Liver (tissue), 9 donors: ENCODE data around the gene ZNF57. TPM values are rescaled to one million over a fixed set of nuclear protein-coding genes. Genes with fewer than 3 reads are reported as not detected.
"Not testable (repeated sequence)": the region's sequence is repeated elsewhere in the genome, so short reads cannot be mapped to it uniquely, and the experiment has no call there.

Source experiments
- DNase-seq: peaks from one replicate; pipeline ENCODE4 v3.0.0-alpha.2; 2017; ENCODE audit warnings: low spot score
- H3K27ac ChIP-seq, 2 donors: one replicate each; pipeline ENCODE4 v1.7.0; 2013; ENCODE audit warnings: inconsistent platforms in 2 of 2, low read length in 2 of 2, control low read depth in 1 of 2, low read depth in 1 of 2, mild to moderate bottlenecking in 1 of 2
- H3K27me3 ChIP-seq, 4 donors: one replicate each; pipeline versions ENCODE4 v1.6.1 to v1.7.0; 2013; ENCODE audit warnings: low read length in 3 of 4, inconsistent platforms in 1 of 4, mild to moderate bottlenecking in 1 of 4, moderate library complexity in 1 of 4; ENCODE audit not compliant: control insufficient read depth in 4 of 4, insufficient read depth in 4 of 4
- H3K36me3 ChIP-seq, 4 donors: one replicate each; pipeline versions ENCODE4 v1.6.1 to v1.7.0; 2013; ENCODE audit warnings: low read length in 3 of 4, mild to moderate bottlenecking in 3 of 4, low read depth in 1 of 4, moderate library complexity in 1 of 4; ENCODE audit not compliant: control insufficient read depth in 4 of 4, insufficient read depth in 3 of 4
- H3K4me1 ChIP-seq, 4 donors: one replicate each; pipeline versions ENCODE4 v1.6.1 to v1.7.0; 2013; ENCODE audit warnings: low read length in 3 of 4, mild to moderate bottlenecking in 3 of 4, moderate library complexity in 1 of 4; ENCODE audit not compliant: control insufficient read depth in 4 of 4, insufficient read depth in 4 of 4
- H3K4me3 ChIP-seq, 3 donors: one replicate each; pipeline versions ENCODE4 v1.6.1 to v1.7.0; 2013; ENCODE audit warnings: low read length in 3 of 3, control low read depth in 1 of 3, low read depth in 1 of 3, mild to moderate bottlenecking in 1 of 3
- H3K9ac ChIP-seq, 2 donors: one replicate each; pipeline ENCODE4 v1.7.0; 2013; ENCODE audit warnings: low read length in 2 of 2, mild to moderate bottlenecking in 2 of 2, moderate library complexity in 2 of 2, control low read depth in 1 of 2, low read depth in 1 of 2
- H3K9me3 ChIP-seq, 4 donors: one replicate each; pipeline versions ENCODE4 v1.6.1 to v1.7.0; 2013; ENCODE audit warnings: low read length in 3 of 4; ENCODE audit not compliant: control insufficient read depth in 4 of 4
- CTCF ChIP-seq: fragments of 150-350 bp; IDR thresholded peaks from 2 replicates; pipeline ENCODE4 v1.5.1; 2017; ENCODE audit warnings: improper control_type of control experiment, low read depth, low read length; ENCODE audit not compliant: missing input control
- EGR1 ChIP-seq, 2 donors: IDR thresholded peaks; 2 replicates each; pipeline ENCODE4 v1.6.1; 2016 to 2018; ENCODE audit warnings: antibody characterized with exemption in 2 of 2, low read depth in 2 of 2
- FOXA1 ChIP-seq: IDR thresholded peaks from 2 replicates; pipeline ENCODE4 v1.6.1; 2016; ENCODE audit warnings: antibody characterized with exemption
- FOXA2 ChIP-seq: IDR thresholded peaks from 2 replicates; pipeline ENCODE4 v1.6.1; 2016; ENCODE audit warnings: antibody characterized with exemption
- GABPA ChIP-seq, 2 donors: IDR thresholded peaks in 1 of 2; conservative IDR thresholded peaks in 1 of 2; 2 replicates each; pipeline ENCODE4 v1.6.1; 2016; ENCODE audit warnings: antibody characterized with exemption in 2 of 2, mild to moderate bottlenecking in 1 of 2, moderate library complexity in 1 of 2
- HNF4A ChIP-seq, 2 donors: conservative IDR thresholded peaks; 2 replicates each; pipeline ENCODE4 v1.6.1; 2016; ENCODE audit warnings: antibody characterized with exemption in 2 of 2, mild to moderate bottlenecking in 2 of 2
- RAD21 ChIP-seq, 2 donors: IDR thresholded peaks; 2 replicates each; pipeline ENCODE4 v1.6.1; 2016; ENCODE audit warnings: antibody characterized with exemption in 2 of 2, mild to moderate bottlenecking in 2 of 2
- REST ChIP-seq: IDR thresholded peaks from 2 replicates; pipeline ENCODE4 v1.6.1; 2016; ENCODE audit warnings: antibody characterized with exemption, mild to moderate bottlenecking
- RXRA ChIP-seq, 2 donors: IDR thresholded peaks; 2 replicates each; pipeline ENCODE4 v1.6.1; 2017 to 2018; ENCODE audit warnings: antibody characterized with exemption in 2 of 2, mild to moderate bottlenecking in 1 of 2
- SP1 ChIP-seq: IDR thresholded peaks from 2 replicates; pipeline ENCODE4 v1.6.1; 2018; ENCODE audit warnings: antibody characterized with exemption, mild to moderate bottlenecking
- TAF1 ChIP-seq: conservative IDR thresholded peaks from 2 replicates; pipeline ENCODE4 v1.6.1; 2016; ENCODE audit warnings: antibody characterized with exemption, mild to moderate bottlenecking
- YY1 ChIP-seq: IDR thresholded peaks from 2 replicates; pipeline ENCODE4 v1.6.1; 2016; ENCODE audit warnings: antibody characterized with exemption, mild to moderate bottlenecking
- WGBS: extraction: QIAGEN DNeasy Blood & Tissue Kit; methylation state at CpG from one replicate; pipeline ENCODE4 v1.1.7; 2013; 5-methylcytosine and 5-hydroxymethylcytosine counted together
- polyA plus RNA-seq, 2 donors: library from polyadenylated mRNA; stranded (reverse) in 1 of 2; unstranded in 1 of 2; fragments of 200-250 nt in 1 of 2; fragments of >200 nt in 1 of 2; fragmentation: Nextera tagmentation in 1 of 2; extraction: Ambion mirVana in 1 of 2; gene quantifications; one replicate each; pipeline versions ENCODE4 v1.2.1 to v1.2.3, GENCODE V29; 2013 to 2015
- total RNA-seq, 2 donors: library from RNA; depleted of rRNA; stranded (reverse); fragments of >200 nt; gene quantifications; one replicate each; pipeline ENCODE4 v1.2.3, GENCODE V29; 2014
- TF ChIP-seq, protein P1 (sequence below): IDR thresholded peaks from 2 replicates; pipeline ENCODE4 v1.6.1; 2016; ENCODE audit warnings: antibody characterized with exemption
- donor health status: healthy.
- donor health status: healthy.
- donor health status: healthy.
- donor health status: healthy.
- donor health status: healthy.

Gene ZNF57
- total and polyA plus RNA-seq, 4 donors: 1.3 to 2.8 (median 1.8) TPM

DNA sequence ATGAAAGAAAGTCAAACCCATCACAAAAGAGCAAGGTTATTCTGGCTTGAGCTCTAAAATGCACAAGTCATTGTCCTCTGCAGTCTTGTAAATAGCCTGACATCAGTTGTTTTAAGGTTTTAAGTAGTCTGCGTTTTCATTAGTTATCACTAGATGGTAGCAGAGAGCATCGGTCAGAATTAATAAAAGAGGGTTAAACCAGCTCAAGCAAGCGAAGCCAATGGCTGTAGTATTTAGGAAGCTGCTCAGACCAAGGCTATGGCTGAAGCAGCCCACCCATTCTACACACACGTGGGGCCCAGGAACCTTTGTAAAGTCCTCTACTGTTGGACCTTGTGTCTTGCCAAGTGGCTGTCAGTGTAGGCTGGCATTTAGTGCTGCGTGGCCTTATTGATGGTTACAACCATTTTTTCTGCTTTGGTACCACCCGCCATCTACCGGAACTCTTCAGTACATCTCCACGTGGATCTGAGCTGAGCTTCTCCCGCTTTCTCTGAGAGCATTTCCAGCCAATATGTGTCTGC lies 13.3 kb upstream of the ZNF57 start:
- TF ChIP-seq FOXA2: no peak
- TF ChIP-seq, protein P1, sequence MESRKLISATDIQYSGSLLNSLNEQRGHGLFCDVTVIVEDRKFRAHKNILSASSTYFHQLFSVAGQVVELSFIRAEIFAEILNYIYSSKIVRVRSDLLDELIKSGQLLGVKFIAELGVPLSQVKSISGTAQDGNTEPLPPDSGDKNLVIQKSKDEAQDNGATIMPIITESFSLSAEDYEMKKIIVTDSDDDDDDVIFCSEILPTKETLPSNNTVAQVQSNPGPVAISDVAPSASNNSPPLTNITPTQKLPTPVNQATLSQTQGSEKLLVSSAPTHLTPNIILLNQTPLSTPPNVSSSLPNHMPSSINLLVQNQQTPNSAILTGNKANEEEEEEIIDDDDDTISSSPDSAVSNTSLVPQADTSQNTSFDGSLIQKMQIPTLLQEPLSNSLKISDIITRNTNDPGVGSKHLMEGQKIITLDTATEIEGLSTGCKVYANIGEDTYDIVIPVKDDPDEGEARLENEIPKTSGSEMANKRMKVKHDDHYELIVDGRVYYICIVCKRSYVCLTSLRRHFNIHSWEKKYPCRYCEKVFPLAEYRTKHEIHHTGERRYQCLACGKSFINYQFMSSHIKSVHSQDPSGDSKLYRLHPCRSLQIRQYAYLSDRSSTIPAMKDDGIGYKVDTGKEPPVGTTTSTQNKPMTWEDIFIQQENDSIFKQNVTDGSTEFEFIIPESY: no peak
- TF ChIP-seq GABPA (IDR thresholded peaks at IDR 0.05 in 1 of 2, conservative IDR thresholded peaks at IDR 0.05 in 1 of 2): no peak
- no peak for TF ChIP-seq FOXA1
- TF ChIP-seq YY1: no peak
- peak; percentile 80 to 86 for TF ChIP-seq RAD21 (IDR thresholded peaks at IDR 0.05)
- peak in 1 of 2 donors; percentile 9 for TF ChIP-seq RXRA (IDR thresholded peaks at IDR 0.05)
- no peak for TF ChIP-seq REST
- TF ChIP-seq TAF1: no peak
- TF ChIP-seq SP1: no peak
- peak; percentile 71 for TF ChIP-seq CTCF
- TF ChIP-seq EGR1 (IDR thresholded peaks at IDR 0.05; ENCODE audit: low read depth in 2 of 2): no peak
- no peak for TF ChIP-seq HNF4A (conservative IDR thresholded peaks at IDR 0.05)
- Histone ChIP-seq H3K4me3 (no peak overlapping the region), H3K36me3 (no peaks in the 10 kb centered on the region), H3K9me3 (no peaks in the 10 kb centered on the region), H3K27me3 (no peaks in the 10 kb centered on the region), H3K27ac (no peak overlapping the region), H3K4me1 (no peaks in the 10 kb centered on the region), H3K9ac (no peak overlapping the region)
- DNase-seq: no peak
- 30% methylated on average over 9 of the region's 9 CpGs for WGBS

DNA sequence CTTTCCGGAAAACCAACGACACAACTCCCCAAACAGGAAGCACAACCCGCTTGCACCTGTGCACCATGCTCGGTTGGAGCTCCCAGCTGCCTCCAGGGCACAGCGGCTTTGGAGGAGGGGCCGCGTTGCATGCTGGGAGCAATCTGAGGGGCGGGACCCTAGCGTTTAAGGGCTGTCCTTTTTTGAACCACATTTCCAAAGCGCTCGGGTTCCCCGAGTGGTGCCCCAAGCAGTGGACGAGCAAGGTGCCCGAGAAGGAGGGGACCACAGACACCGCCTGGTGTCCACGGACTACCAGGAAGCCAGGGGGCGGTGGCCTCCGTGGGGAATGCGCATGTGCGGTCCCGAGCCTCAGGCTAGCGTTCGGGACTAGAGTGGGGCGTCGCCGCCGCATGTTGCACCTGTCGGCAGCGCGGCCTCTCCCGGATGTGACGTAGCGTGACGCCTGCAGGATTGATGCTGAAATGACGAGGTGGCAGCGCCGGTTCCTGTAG lies 11.9 kb upstream of the ZNF57 start:
- Histone ChIP-seq H3K36me3 (no peaks in the 10 kb centered on the region), H3K4me3 (no peak overlapping the region), H3K9me3 (no peaks in the 10 kb centered on the region), H3K27me3 (no peaks in the 10 kb centered on the region), H3K9ac (no peak overlapping the region), H3K4me1 (no peaks in the 10 kb centered on the region), H3K27ac (no peak overlapping the region)
- no peak for DNase-seq
- TF ChIP-seq RXRA (IDR thresholded peaks at IDR 0.05) (no peak), CTCF (peak; percentile 1)
- WGBS: 60% methylated on average over 37 of the region's 37 CpGs

GRCh38 chr19:2890531-2890930 lies 10.2 kb upstream of the ZNF57 start:
- not testable (repeated sequence) for H3K9me3 ChIP-seq, H3K27me3 ChIP-seq, DNase-seq, H3K27ac ChIP-seq, H3K36me3 ChIP-seq, H3K4me3 ChIP-seq, H3K9ac ChIP-seq, H3K4me1 ChIP-seq
- 84% methylated on average over 8 of the region's 8 CpGs for WGBS
